ACHN (cell line): ENCODE results near the gene XPNPEP3.
"Not testable (repeated sequence)": the region's sequence is repeated elsewhere in the genome, so short reads cannot be mapped to it uniquely, and the experiment has no call there.

Experiments used
- DNase-seq: peaks from one replicate; pipeline ENCODE4 v3.0.0-alpha.2; 2015
- in situ Hi-C: cut with HindIII; loops from 2 replicates; pipeline ENCODE4 v1.10.0; 2017; ENCODE audit warnings: low sequenced_read_pairs, low pct_ligation_motif_present, low pct_unique_long_range_greater_than_20kb

Gene XPNPEP3

GRCh38 chr22:40912987-40913386, 56.0 kb downstream of the XPNPEP3 start:
- in situ Hi-C loops = not testable (repeated sequence)

GRCh38 chr22:40919446-40919845, 62.5 kb downstream of the XPNPEP3 start:
- no peak for DNase-seq
- in situ Hi-C loops = no loop called here

More at GRCh38 chr22:40912987-40913386, 56.0 kb downstream of the XPNPEP3 start:
- DNase-seq = not testable (repeated sequence)

GRCh38 chr22:40920526-40920925, 63.6 kb downstream of the XPNPEP3 start:
- DNase-seq = no peak
- in situ Hi-C loops = no loop called here

GRCh38 chr22:40922484-40923303, 65.7 kb downstream of the XPNPEP3 start:
- DNase-seq = peak; percentile 52
- in situ Hi-C loops = no loop called here

GRCh38 chr22:40928657-40929056, 71.7 kb downstream of the XPNPEP3 start:
- in situ Hi-C loops = no loop called here
- no peak for DNase-seq

- no peak for DNase-seq
- in situ Hi-C loops = no loop called here
These were observed 75.4 kb downstream of the XPNPEP3 start for GRCh38 chr22:40932396-40932795.

GRCh38 chr22:40939202-40939601, 82.3 kb downstream of the XPNPEP3 start:
- no peak for DNase-seq

GRCh38 chr22:40950962-40951794, 94.2 kb downstream of the XPNPEP3 start, which contains the start of gene RBX1:
TSS of gene RBX1 (plus strand) at chr22:40951378. CDS start at chr22:40951399, 21 bp downstream.
- in situ Hi-C loops = no loop called here
- peak; percentile 95 for DNase-seq

More at GRCh38 chr22:40939202-40939601, 82.3 kb downstream of the XPNPEP3 start:
- in situ Hi-C loops = no loop called here

- peak; percentile 9 for DNase-seq
- in situ Hi-C loops = no loop called here
These were observed 95.1 kb downstream of the XPNPEP3 start for GRCh38 chr22:40951795-40952605.

GRCh38 chr22:40953471-40953870, 96.5 kb downstream of the XPNPEP3 start:
- in situ Hi-C loops = no loop called here
- no peak for DNase-seq

GRCh38 chr22:40954113-40954512, 97.2 kb downstream of the XPNPEP3 start:
- in situ Hi-C loops = no loop called here

GRCh38 chr22:40955571-40955970, 98.6 kb downstream of the XPNPEP3 start:
- in situ Hi-C loops = no loop called here
- DNase-seq = no peak

More at GRCh38 chr22:40954113-40954512, 97.2 kb downstream of the XPNPEP3 start:
- no peak for DNase-seq

- in situ Hi-C loops = no loop called here
- DNase-seq = no peak
These were observed 100.7 kb downstream of the XPNPEP3 start for GRCh38 chr22:40957601-40958000.

GRCh38 chr22:40958299-40958698, 101.4 kb downstream of the XPNPEP3 start:
- in situ Hi-C loops = no loop called here
- DNase-seq = no peak

GRCh38 chr22:40960145-40960544, 103.2 kb downstream of the XPNPEP3 start:
- in situ Hi-C loops = no loop called here
- DNase-seq = no peak

GRCh38 chr22:40965936-40966725, 109.2 kb downstream of the XPNPEP3 start:
- no peak for DNase-seq
- in situ Hi-C loops = no loop called here

GRCh38 chr22:40966726-40967085, 109.8 kb downstream of the XPNPEP3 start:
- in situ Hi-C loops = no loop called here
- DNase-seq = no peak
